MM.1S (cell line): Measurements from ENCODE around the gene ARHGEF37.

ENCODE experiments used
- DNase-seq: peaks from one replicate; pipeline ENCODE4 v3.0.0-alpha.2; 2015
- H2AFZ ChIP-seq: fragments of 300-600 bp; sonication (generic); 2 replicates; pipeline ENCODE4 v1.6.0; 2016; ENCODE audit warnings: antibody characterized with exemption, low read length
- H3F3A ChIP-seq: fragments of 300-600 bp; sonication (generic); 2 replicates; pipeline ENCODE4 v1.6.1; 2016; ENCODE audit warnings: mild to moderate bottlenecking, antibody characterized with exemption, low read length, moderate library complexity, mixed read lengths; ENCODE audit not compliant: insufficient read depth
- H3K27ac ChIP-seq: fragments of 300-600 bp; sonication (generic); 2 replicates; pipeline ENCODE4 v1.5.1; 2016; ENCODE audit warnings: mild to moderate bottlenecking, low read length
- H3K27me3 ChIP-seq: fragments of 300-600 bp; sonication (generic); replicated peaks from 2 replicates; pipeline ENCODE4 v1.6.0; 2016; ENCODE audit warnings: low read length; ENCODE audit not compliant: insufficient read depth
- H3K36me3 ChIP-seq: fragments of 300-600 bp; sonication (generic); replicated peaks from 2 replicates; pipeline ENCODE4 v1.6.1; 2016; ENCODE audit warnings: mild to moderate bottlenecking, low read length, mixed read lengths; ENCODE audit not compliant: insufficient read depth
- H3K4me1 ChIP-seq: fragments of 300-600 bp; sonication (generic); 2 replicates; pipeline ENCODE4 v1.6.1; 2016; ENCODE audit warnings: low read length, mixed read lengths
- H3K4me2 ChIP-seq: fragments of 300-600 bp; sonication (generic); 2 replicates; pipeline ENCODE4 v1.6.0; 2016; ENCODE audit warnings: low read depth, low read length
- H3K4me3 ChIP-seq: fragments of 300-600 bp; sonication (generic); 2 replicates; pipeline ENCODE4 v1.5.1; 2016; ENCODE audit warnings: low read length, mixed read lengths
- H3K79me2 ChIP-seq: fragments of 300-600 bp; sonication (generic); 2 replicates; pipeline ENCODE4 v1.6.1; 2016; ENCODE audit warnings: mixed run types, low read length, mixed read lengths
- H3K9ac ChIP-seq: fragments of 300-600 bp; sonication (generic); 2 replicates; pipeline ENCODE4 v1.6.1; 2016; ENCODE audit warnings: low read length, mixed read lengths
- H3K9me2 ChIP-seq: fragments of 300-600 bp; sonication (generic); replicated peaks from 2 replicates; pipeline ENCODE4 v1.6.1; 2016; ENCODE audit warnings: mild to moderate bottlenecking, low read length, mixed read lengths; ENCODE audit not compliant: insufficient read depth
- H3K9me3 ChIP-seq: fragments of 300-600 bp; sonication (generic); replicated peaks from 2 replicates; pipeline ENCODE4 v1.6.1; 2016; ENCODE audit warnings: mild to moderate bottlenecking, low read length, mixed read lengths; ENCODE audit not compliant: insufficient read depth
- H4K20me1 ChIP-seq: fragments of 300-600 bp; sonication (generic); 2 replicates; pipeline ENCODE4 v1.6.1; 2016; ENCODE audit warnings: mild to moderate bottlenecking, low read length, moderate library complexity, mixed read lengths; ENCODE audit not compliant: insufficient read depth
- EZH2 ChIP-seq: fragments of 300-600 bp; sonication (generic); optimal IDR thresholded peaks from 2 replicates; pipeline ENCODE3; 2017; ENCODE audit warnings: low read depth, mild to moderate bottlenecking, antibody characterized with exemption, low read length, mixed read lengths
- EZH2phosphoT487 ChIP-seq: fragments of 300-600 bp; sonication (generic); IDR thresholded peaks from 2 replicates; pipeline ENCODE4 v1.6.1; 2018; ENCODE audit warnings: antibody characterized with exemption, low read length
- TF ChIP-seq, protein P1 (sequence below): fragments of 300-600 bp; sonication (generic); IDR thresholded peaks from 2 replicates; pipeline ENCODE4 v1.5.1; 2016; ENCODE audit warnings: antibody characterized with exemption, low read length, mixed read lengths

ARHGEF37 gene

DNA sequence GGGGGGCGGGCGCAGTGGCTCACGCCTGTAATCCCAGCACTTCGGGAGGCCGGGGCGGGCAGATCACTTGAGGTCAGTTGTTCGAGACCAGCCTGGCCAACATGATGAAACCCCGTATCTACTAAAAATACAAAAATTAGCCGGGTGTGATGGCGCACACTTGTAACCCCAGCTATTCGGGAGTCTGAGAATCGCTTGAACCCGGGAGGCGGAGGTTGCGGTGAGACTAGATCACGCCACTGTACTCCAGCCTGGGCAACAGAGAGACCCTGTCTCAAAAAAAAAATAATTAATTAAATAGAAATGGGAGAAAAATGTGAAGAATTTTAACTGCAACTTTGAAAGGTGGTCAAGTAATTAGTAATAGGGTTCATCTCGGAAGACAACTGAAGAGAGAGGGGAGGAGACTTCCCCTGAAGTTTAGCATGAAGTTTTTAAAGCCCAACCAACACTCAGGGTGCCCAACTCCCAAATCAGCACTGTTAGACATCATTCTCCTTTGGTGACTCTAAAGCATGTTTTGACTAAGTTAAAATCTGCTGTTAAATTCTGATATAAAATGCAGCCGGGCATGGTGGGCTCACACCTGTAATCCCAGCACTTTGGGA, 28.6 kb upstream of the ARHGEF37 start:
- Histone ChIP-seq H3K36me3 (peaks cover 8% of the 10 kb centered on the region; the same call in 1 of the 2 replicates), H2AFZ (no peak overlapping the region), H3K9ac (no peak overlapping the region), H3K79me2 (peaks cover 42% of the 10 kb centered on the region), H3F3A (peaks cover 20% of the 10 kb centered on the region; the same call in 1 of the 2 replicates), H3K4me1 (peaks cover 9% of the 10 kb centered on the region), H4K20me1 (0 out of 2 replicates have a peak, but pooled peaks cover 5% of the 10 kb centered on the region), H3K27ac (no peak overlapping the region), H3K27me3 (no peaks in the 10 kb centered on the region), H3K4me3 (no peak overlapping the region), H3K9me3 (no peaks in the 10 kb centered on the region), H3K4me2 (peak overlapping the region; percentile 82; the same call in 1 of the 2 replicates), H3K9me2 (no peaks in the 10 kb centered on the region)
- DNase-seq: no peak
- TF ChIP-seq EZH2phosphoT487 (no peak), EZH2 (no peak)
- TF ChIP-seq, protein P1, sequence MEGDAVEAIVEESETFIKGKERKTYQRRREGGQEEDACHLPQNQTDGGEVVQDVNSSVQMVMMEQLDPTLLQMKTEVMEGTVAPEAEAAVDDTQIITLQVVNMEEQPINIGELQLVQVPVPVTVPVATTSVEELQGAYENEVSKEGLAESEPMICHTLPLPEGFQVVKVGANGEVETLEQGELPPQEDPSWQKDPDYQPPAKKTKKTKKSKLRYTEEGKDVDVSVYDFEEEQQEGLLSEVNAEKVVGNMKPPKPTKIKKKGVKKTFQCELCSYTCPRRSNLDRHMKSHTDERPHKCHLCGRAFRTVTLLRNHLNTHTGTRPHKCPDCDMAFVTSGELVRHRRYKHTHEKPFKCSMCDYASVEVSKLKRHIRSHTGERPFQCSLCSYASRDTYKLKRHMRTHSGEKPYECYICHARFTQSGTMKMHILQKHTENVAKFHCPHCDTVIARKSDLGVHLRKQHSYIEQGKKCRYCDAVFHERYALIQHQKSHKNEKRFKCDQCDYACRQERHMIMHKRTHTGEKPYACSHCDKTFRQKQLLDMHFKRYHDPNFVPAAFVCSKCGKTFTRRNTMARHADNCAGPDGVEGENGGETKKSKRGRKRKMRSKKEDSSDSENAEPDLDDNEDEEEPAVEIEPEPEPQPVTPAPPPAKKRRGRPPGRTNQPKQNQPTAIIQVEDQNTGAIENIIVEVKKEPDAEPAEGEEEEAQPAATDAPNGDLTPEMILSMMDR: no peak

DNA sequence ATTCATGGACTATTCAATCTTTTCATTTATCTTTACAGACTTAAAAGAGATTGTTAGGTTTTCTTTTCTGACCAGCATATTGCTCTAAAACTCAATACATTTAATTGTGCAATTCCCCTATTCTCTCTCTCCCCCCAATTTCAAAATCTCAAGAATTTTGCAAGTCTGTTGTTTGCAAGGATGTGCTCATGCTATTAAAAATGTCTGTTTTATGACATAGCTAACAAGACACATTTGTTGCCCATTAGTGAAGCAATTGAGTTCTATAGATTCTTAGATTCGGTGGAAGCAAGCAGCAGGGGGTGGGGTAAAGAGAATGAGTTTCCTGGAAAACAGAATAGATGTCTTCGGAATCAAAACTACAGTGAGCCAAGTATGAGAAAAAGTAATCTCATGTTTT, 21.6 kb upstream of the ARHGEF37 start:
- no peak overlapping the region for H2AFZ ChIP-seq
- H3K4me2 ChIP-seq: no peak overlapping the region
- H3K79me2 ChIP-seq: peaks cover 4% of the 10 kb centered on the region; the same call in 1 of the 2 replicates
- DNase-seq: no peak
- H3K9me2 ChIP-seq: no peaks in the 10 kb centered on the region
- H3K27me3 ChIP-seq: no peaks in the 10 kb centered on the region
- no peaks in the 10 kb centered on the region for H3K9me3 ChIP-seq
- H3K27ac ChIP-seq: no peak overlapping the region
- H3K36me3 ChIP-seq: no peaks in the 10 kb centered on the region
- H3K4me1 ChIP-seq: peaks cover 34% of the 10 kb centered on the region
- H3K4me3 ChIP-seq: no peak overlapping the region
- no peaks in the 10 kb centered on the region for H4K20me1 ChIP-seq
- peaks cover 37% of the 10 kb centered on the region for H3F3A ChIP-seq
- TF ChIP-seq, protein P1: no peak
- TF ChIP-seq EZH2phosphoT487: no peak
- TF ChIP-seq EZH2: no peak
- no peak overlapping the region for H3K9ac ChIP-seq

DNA sequence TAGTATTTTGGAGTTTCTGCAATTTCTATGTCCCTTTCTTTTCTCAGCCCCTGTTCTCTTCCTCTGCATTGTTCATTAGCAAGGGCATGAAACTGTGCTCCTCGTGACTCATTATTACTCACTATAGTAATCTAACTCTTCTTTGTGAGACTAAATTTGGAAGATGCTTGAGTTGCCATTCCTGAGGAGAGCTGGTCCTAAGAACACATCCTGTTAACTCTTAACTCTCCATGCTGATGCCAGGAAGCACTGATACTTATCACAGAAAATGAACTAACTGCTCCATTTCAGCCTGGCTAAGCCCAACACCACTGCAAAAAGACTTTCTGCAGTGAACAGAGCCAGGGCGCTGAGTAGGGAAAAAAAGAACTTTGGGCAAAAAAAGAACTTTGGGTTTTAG, 19.4 kb upstream of the ARHGEF37 start:
- Histone ChIP-seq H3K9me2 (no peaks in the 10 kb centered on the region), H3F3A (peaks cover 37% of the 10 kb centered on the region), H2AFZ (0 out of 2 replicates have a peak overlapping the region, but pooled peaks have one; percentile 72), H3K4me1 (peaks cover 34% of the 10 kb centered on the region), H3K27ac (peak overlapping the region; percentile 83), H4K20me1 (no peaks in the 10 kb centered on the region), H3K27me3 (no peaks in the 10 kb centered on the region), H3K4me2 (peak overlapping the region; percentile 71), H3K36me3 (no peaks in the 10 kb centered on the region), H3K79me2 (peaks cover 4% of the 10 kb centered on the region; the same call in 1 of the 2 replicates), H3K4me3 (peak overlapping the region; percentile 25), H3K9ac (peak overlapping the region; percentile 55), H3K9me3 (no peaks in the 10 kb centered on the region)
- DNase-seq: peak; percentile 87
- TF ChIP-seq, protein P1: no peak
- TF ChIP-seq EZH2phosphoT487: no peak
- TF ChIP-seq EZH2: no peak
